Measurements from ENCODE around the gene COL6A2.

Gene COL6A2

DNA sequence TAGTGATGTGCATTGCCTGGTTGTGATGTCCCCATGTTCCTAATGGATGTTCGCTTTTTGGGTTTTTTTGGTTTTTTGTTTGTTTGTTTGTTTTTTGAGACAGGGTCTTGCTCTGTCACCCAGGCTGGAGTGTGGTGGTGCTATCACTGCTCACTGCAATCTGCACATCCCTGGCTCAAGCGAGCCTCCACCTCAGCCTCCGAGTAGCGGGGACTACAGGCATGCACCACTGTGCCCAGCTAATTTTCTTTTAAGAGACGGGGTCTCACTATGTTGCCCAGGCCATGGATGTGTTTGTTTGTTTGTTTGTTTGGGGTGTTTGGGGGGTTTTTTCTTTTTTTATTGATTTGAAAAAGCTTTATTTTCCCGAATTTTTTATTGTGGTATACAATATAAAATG, 2.1 kb downstream of the COL6A2 start:
- Histone ChIP-seq H3K36me3 (ENCODE audit: control insufficient read depth in 1 of 2, insufficient read depth in 2 of 2, low read length in 2 of 2) (no peaks in the 10 kb centered on the region), H4K8ac (ENCODE audit: low read depth, low read length) (no peak overlapping the region), H3K79me1 (ENCODE audit: low read length) (peaks cover 2% of the 10 kb centered on the region), H3K4me3 (ENCODE audit: low read depth, low read length) (no peak overlapping the region), H2BK5ac (ENCODE audit: low read depth, low read length, poor library complexity) (no peak overlapping the region), H2AK5ac (ENCODE audit: low read length) (no peak overlapping the region), H3K4me1 (ENCODE audit: control insufficient read depth in 1 of 2, insufficient read depth in 2 of 2, low read length in 2 of 2) (peaks cover 2 to 6% of the 10 kb centered on the region in 2 experiments), H3K14ac (ENCODE audit: low read length) (no peak overlapping the region), H3K4ac (ENCODE audit: low read depth, low read length) (no peak overlapping the region), H3K9me3 (ENCODE audit: insufficient read depth, low read depth, low read length) (peaks cover 2% of the 10 kb centered on the region), H3K27me3 (ENCODE audit: insufficient read depth, low read length) (peaks cover 4% of the 10 kb centered on the region), H4K91ac (ENCODE audit: low read depth, low read length) (no peak overlapping the region), H3K23ac (ENCODE audit: low read length) (no peak overlapping the region), H3K27ac (ENCODE audit: low read depth, low read length) (no peak overlapping the region), H2BK120ac (ENCODE audit: insufficient read depth, low read length, poor library complexity) (no peak overlapping the region), H3K4me2 (ENCODE audit: low read length) (no peak overlapping the region), H3K79me2 (ENCODE audit: control insufficient read depth, insufficient read depth, low read length, poor library complexity) (peaks cover 3% of the 10 kb centered on the region), H3K9ac (ENCODE audit: low read length) (no peak overlapping the region), H4K12ac (ENCODE audit: low read depth, low read length) (no peak overlapping the region), H2BK12ac (ENCODE audit: low read length) (no peak overlapping the region), H3K18ac (ENCODE audit: low read length) (no peak overlapping the region), H2AFZ (ENCODE audit: insufficient read depth, low read length, poor library complexity) (no peak overlapping the region)
- no CpG with 5 or more reads among the region's 6 CpGs for WGBS (ENCODE audit: extremely low coverage, insufficient coverage, insufficient read length)
- no peak for DNase-seq

DNA sequence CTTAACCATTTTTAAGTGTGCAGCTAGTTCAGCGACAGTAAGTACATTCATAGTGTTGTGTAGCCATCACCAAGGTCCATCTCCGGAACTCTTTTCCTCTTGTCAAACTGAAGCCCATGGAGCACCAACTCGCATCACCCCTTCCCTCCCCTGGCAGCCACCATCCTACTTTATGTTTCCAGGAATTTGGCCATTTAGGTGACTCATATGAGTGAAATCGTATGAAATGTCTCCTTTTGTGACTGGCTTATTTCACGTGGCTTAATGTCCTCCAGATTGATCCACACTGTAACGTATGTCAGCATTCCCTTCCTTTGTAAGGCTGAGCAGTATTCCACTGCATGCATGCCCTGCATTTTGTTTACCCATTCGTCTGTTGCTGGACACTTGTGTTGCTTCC, 2.5 kb downstream of the COL6A2 start:
- Histone ChIP-seq H3K36me3 (ENCODE audit: control insufficient read depth in 1 of 2, insufficient read depth in 2 of 2, low read length in 2 of 2) (no peaks in the 10 kb centered on the region), H3K18ac (ENCODE audit: low read length) (no peak overlapping the region), H4K12ac (ENCODE audit: low read depth, low read length) (no peak overlapping the region), H3K9ac (ENCODE audit: low read length) (no peak overlapping the region), H2AK5ac (ENCODE audit: low read length) (no peak overlapping the region), H2BK5ac (ENCODE audit: low read depth, low read length, poor library complexity) (no peak overlapping the region), H4K8ac (ENCODE audit: low read depth, low read length) (no peak overlapping the region), H3K23ac (ENCODE audit: low read length) (no peak overlapping the region), H3K27ac (ENCODE audit: low read depth, low read length) (no peak overlapping the region), H2AFZ (ENCODE audit: insufficient read depth, low read length, poor library complexity) (no peak overlapping the region), H3K4ac (ENCODE audit: low read depth, low read length) (no peak overlapping the region), H3K4me1 (ENCODE audit: control insufficient read depth in 1 of 2, insufficient read depth in 2 of 2, low read length in 2 of 2) (peaks cover 2 to 6% of the 10 kb centered on the region in 2 experiments), H3K79me2 (ENCODE audit: control insufficient read depth, insufficient read depth, low read length, poor library complexity) (peaks cover 3% of the 10 kb centered on the region), H3K4me3 (ENCODE audit: low read depth, low read length) (peak overlapping the region; percentile 60), H3K14ac (ENCODE audit: low read length) (no peak overlapping the region), H3K9me3 (ENCODE audit: insufficient read depth, low read depth, low read length) (peaks cover 2% of the 10 kb centered on the region), H3K4me2 (ENCODE audit: low read length) (no peak overlapping the region), H2BK120ac (ENCODE audit: insufficient read depth, low read length, poor library complexity) (no peak overlapping the region), H3K27me3 (ENCODE audit: insufficient read depth, low read length) (peaks cover 4% of the 10 kb centered on the region), H3K79me1 (ENCODE audit: low read length) (peaks cover 2% of the 10 kb centered on the region), H2BK12ac (ENCODE audit: low read length) (no peak overlapping the region), H4K91ac (ENCODE audit: low read depth, low read length) (no peak overlapping the region)
- no CpG with 5 or more reads among the region's 7 CpGs for WGBS (ENCODE audit: extremely low coverage, insufficient coverage, insufficient read length)
- no peak for DNase-seq

DNA sequence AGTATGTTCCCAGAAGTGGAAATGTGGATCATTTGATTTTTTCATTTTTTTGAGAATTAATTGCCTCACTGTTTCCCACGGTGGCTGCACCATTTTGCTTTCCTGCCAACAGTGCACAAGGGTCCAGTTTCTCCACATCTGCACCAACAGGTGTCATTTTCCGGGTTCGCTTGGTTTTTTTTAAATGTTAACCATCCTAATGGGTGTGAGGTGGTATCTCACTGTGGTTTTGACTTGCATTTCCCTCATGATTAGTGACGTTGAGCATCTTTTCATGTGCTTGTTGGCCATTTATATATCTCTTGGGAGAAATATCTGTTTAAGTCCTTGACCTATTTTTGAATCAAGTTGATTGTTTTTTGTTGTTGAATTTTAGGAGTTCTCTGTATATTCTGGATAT, 3.0 kb downstream of the COL6A2 start:
- H3K14ac ChIP-seq (ENCODE audit: low read length): no peak overlapping the region
- no peak overlapping the region for H3K4ac ChIP-seq (ENCODE audit: low read depth, low read length)
- no peak overlapping the region for H3K4me2 ChIP-seq (ENCODE audit: low read length)
- H3K36me3 ChIP-seq (ENCODE audit: control insufficient read depth in 1 of 2, insufficient read depth in 2 of 2, low read length in 2 of 2): no peaks in the 10 kb centered on the region
- H2BK120ac ChIP-seq (ENCODE audit: insufficient read depth, low read length, poor library complexity): no peak overlapping the region
- peaks cover 2 to 6% of the 10 kb centered on the region in 2 experiments for H3K4me1 ChIP-seq (ENCODE audit: control insufficient read depth in 1 of 2, insufficient read depth in 2 of 2, low read length in 2 of 2)
- no CpG with 5 or more reads among the region's 4 CpGs for WGBS (ENCODE audit: extremely low coverage, insufficient coverage, insufficient read length)
- peaks cover 3% of the 10 kb centered on the region for H3K79me2 ChIP-seq (ENCODE audit: control insufficient read depth, insufficient read depth, low read length, poor library complexity)
- no peak overlapping the region for H3K4me3 ChIP-seq (ENCODE audit: low read depth, low read length)
- DNase-seq: no peak
- no peak overlapping the region for H3K9ac ChIP-seq (ENCODE audit: low read length)
- H2AK5ac ChIP-seq (ENCODE audit: low read length): no peak overlapping the region
- H2BK12ac ChIP-seq (ENCODE audit: low read length): no peak overlapping the region
- H4K12ac ChIP-seq (ENCODE audit: low read depth, low read length): no peak overlapping the region
- no peak overlapping the region for H3K18ac ChIP-seq (ENCODE audit: low read length)
- H3K27ac ChIP-seq (ENCODE audit: low read depth, low read length): no peak overlapping the region
- no peak overlapping the region for H4K91ac ChIP-seq (ENCODE audit: low read depth, low read length)
- peaks cover 4% of the 10 kb centered on the region for H3K27me3 ChIP-seq (ENCODE audit: insufficient read depth, low read length)
- peaks cover 2% of the 10 kb centered on the region for H3K79me1 ChIP-seq (ENCODE audit: low read length)
- no peak overlapping the region for H2AFZ ChIP-seq (ENCODE audit: insufficient read depth, low read length, poor library complexity)
- H3K23ac ChIP-seq (ENCODE audit: low read length): no peak overlapping the region
- H3K9me3 ChIP-seq (ENCODE audit: insufficient read depth, low read depth, low read length): peaks cover 2% of the 10 kb centered on the region
- no peak overlapping the region for H2BK5ac ChIP-seq (ENCODE audit: low read depth, low read length, poor library complexity)
- H4K8ac ChIP-seq (ENCODE audit: low read depth, low read length): no peak overlapping the region

DNA sequence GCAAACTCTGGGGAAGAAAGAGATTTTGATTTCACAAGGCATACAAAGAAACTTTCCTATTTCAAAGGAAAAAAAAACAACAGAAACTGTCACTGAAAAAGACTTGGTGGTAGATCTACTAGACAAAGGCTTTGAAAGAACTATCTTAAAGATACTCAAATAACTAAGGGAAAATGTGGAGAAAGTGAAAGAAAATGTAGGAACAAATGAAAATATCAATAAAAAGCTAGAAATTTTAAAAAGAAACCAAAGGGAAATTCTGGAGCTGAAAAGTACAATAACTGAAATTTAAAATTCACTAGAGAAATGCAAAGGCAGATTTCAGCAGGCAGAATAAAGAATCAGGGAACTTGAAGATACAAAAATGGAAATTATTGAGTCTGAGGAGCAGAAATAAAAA, 6.2 kb downstream of the COL6A2 start:
- no peak overlapping the region for H2BK5ac ChIP-seq (ENCODE audit: low read depth, low read length, poor library complexity)
- H3K27me3 ChIP-seq (ENCODE audit: insufficient read depth, low read length): no peaks in the 10 kb centered on the region
- no peak overlapping the region for H3K4ac ChIP-seq (ENCODE audit: low read depth, low read length)
- H3K23ac ChIP-seq (ENCODE audit: low read length): no peak overlapping the region
- H4K12ac ChIP-seq (ENCODE audit: low read depth, low read length): no peak overlapping the region
- H3K9ac ChIP-seq (ENCODE audit: low read length): no peak overlapping the region
- no peak overlapping the region for H3K18ac ChIP-seq (ENCODE audit: low read length)
- no peak overlapping the region for H4K91ac ChIP-seq (ENCODE audit: low read depth, low read length)
- no peaks in the 10 kb centered on the region for H3K9me3 ChIP-seq (ENCODE audit: insufficient read depth, low read depth, low read length)
- no peak for DNase-seq
- no peak overlapping the region for H3K4me2 ChIP-seq (ENCODE audit: low read length)
- no peak overlapping the region for H4K8ac ChIP-seq (ENCODE audit: low read depth, low read length)
- no peaks in the 10 kb centered on the region for H3K4me1 ChIP-seq (ENCODE audit: control insufficient read depth in 1 of 2, insufficient read depth in 2 of 2, low read length in 2 of 2)
- no peaks in the 10 kb centered on the region for H3K79me2 ChIP-seq (ENCODE audit: control insufficient read depth, insufficient read depth, low read length, poor library complexity)
- no peak overlapping the region for H2BK120ac ChIP-seq (ENCODE audit: insufficient read depth, low read length, poor library complexity)
- no peak overlapping the region for H3K14ac ChIP-seq (ENCODE audit: low read length)
- H2BK12ac ChIP-seq (ENCODE audit: low read length): no peak overlapping the region
- H3K79me1 ChIP-seq (ENCODE audit: low read length): no peaks in the 10 kb centered on the region
- H2AK5ac ChIP-seq (ENCODE audit: low read length): no peak overlapping the region
- no peaks in the 10 kb centered on the region for H3K36me3 ChIP-seq (ENCODE audit: control insufficient read depth in 1 of 2, insufficient read depth in 2 of 2, low read length in 2 of 2)
- H2AFZ ChIP-seq (ENCODE audit: insufficient read depth, low read length, poor library complexity): no peak overlapping the region
- no peak overlapping the region for H3K27ac ChIP-seq (ENCODE audit: low read depth, low read length)
- no peak overlapping the region for H3K4me3 ChIP-seq (ENCODE audit: low read depth, low read length)
